WI38 (cell line): ENCODE results near the gene SLC25A21.
"Not testable (repeated sequence)": the region's sequence is repeated elsewhere in the genome, so short reads cannot be mapped to it uniquely, and the experiment has no call there.

Experiments
- H3K4me3 ChIP-seq: 2 replicates; pipeline ENCODE4 v1.5.1; 2011; ENCODE audit warnings: low read depth, mild to moderate bottlenecking, control low read depth, low read length
- TF ChIP-seq, protein P1 (sequence below): IDR thresholded peaks from 2 replicates; pipeline ENCODE4 v1.5.1; 2012; ENCODE audit warnings: low read depth, mild to moderate bottlenecking, control low read depth, low read length

The SLC25A21 gene

DNA sequence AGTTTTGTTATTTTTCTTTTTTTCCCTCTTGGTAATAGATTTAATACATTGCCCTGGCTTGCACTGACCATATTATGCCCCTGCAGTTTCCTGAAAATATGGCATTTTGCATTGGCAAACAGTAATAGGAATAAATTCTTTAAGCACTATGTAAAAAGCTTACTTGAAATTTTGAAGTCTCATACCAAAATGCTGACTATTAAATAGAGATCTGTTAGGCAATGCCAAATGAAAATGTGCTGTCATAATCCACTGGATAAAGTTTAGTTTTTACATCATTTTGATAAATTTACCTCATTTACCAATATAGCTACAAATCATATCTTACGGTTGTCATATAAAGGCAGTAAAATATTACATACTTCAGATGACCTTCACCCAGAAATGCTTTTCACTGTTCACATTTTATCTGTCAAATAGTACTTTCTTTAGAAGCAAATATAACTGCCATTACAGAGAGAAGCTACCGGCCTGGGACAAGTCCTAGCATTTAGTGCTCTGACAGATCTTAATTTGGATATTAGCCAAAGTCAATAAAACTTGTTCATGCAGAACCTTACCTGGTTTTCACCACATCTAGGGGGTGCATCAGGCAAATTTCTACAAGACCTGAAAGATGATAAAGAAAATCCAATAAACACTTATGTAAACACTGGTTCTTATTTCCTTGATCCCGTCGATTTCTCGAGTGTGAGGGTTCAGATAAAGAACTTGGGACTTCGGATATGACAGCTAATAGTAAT, 297.8 kb downstream of the SLC25A21 start:
- H3K4me3 ChIP-seq: no peak overlapping the region
- TF ChIP-seq, protein P1, sequence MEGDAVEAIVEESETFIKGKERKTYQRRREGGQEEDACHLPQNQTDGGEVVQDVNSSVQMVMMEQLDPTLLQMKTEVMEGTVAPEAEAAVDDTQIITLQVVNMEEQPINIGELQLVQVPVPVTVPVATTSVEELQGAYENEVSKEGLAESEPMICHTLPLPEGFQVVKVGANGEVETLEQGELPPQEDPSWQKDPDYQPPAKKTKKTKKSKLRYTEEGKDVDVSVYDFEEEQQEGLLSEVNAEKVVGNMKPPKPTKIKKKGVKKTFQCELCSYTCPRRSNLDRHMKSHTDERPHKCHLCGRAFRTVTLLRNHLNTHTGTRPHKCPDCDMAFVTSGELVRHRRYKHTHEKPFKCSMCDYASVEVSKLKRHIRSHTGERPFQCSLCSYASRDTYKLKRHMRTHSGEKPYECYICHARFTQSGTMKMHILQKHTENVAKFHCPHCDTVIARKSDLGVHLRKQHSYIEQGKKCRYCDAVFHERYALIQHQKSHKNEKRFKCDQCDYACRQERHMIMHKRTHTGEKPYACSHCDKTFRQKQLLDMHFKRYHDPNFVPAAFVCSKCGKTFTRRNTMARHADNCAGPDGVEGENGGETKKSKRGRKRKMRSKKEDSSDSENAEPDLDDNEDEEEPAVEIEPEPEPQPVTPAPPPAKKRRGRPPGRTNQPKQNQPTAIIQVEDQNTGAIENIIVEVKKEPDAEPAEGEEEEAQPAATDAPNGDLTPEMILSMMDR: no peak

DNA sequence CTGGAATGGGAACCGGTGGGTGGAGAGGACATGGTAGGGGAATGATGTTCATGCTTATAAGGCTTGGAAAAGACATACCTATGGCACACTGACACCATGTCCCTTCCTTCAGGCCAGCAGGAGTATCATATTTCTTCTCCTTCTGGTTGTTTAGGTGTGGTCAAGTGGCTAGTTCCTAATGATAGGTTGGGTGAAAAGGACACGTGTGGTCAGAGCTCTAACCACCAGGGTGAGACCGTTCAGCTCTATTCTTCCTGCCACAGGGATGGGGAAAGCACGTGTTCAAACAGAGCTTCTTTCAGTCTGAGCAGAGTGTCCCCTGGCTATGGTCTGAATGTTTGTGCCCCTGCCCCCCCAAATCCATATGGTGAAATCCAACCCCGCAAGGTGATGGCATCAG, 301.6 kb downstream of the SLC25A21 start:
- TF ChIP-seq, protein P1: no peak
- H3K4me3 ChIP-seq: no peak overlapping the region

DNA sequence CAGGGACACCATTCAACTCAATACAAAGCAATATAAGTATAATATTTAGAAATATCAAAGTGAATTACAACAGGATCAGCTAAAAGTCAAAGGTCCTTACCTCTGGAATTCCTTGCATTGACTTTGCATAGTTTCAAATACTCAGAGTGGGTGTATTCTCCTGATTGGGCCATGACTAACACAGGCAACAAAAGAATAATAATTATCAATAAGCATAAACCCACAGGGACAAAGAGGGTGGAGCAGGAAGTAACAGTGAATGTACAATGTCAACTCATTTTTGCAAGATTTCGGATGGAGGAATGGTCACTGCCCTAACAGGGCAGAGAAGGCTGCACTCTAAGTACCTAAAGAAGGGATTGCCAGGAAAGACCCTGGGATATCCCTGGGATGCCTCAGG, 303.3 kb downstream of the SLC25A21 start:
- H3K4me3 ChIP-seq: no peak overlapping the region
- TF ChIP-seq, protein P1: no peak

GRCh38 chr14:36866867-36867266, 305.5 kb downstream of the SLC25A21 start:
- no peak overlapping the region for H3K4me3 ChIP-seq
- TF ChIP-seq, protein P1: no peak

DNA sequence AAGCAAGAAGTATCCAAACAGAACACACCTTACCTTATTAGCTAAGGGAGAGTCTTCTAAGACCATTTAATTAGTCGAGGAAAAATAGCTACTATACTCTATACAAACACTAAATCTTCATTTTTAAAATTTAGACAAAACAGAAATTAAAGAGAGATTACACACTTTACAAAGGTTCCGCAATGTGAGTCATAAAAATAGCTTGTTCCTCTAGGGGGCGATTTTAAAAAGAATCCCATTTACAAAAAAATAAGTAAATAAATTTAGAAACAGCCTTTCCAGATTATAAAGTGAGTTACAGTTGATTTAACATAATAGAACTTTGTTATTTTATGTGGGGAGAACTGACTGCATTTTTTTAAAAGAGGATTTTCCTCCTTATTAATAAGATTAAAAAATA, 309.1 kb downstream of the SLC25A21 start:
- H3K4me3 ChIP-seq: no peak overlapping the region
- TF ChIP-seq, protein P1: no peak

DNA sequence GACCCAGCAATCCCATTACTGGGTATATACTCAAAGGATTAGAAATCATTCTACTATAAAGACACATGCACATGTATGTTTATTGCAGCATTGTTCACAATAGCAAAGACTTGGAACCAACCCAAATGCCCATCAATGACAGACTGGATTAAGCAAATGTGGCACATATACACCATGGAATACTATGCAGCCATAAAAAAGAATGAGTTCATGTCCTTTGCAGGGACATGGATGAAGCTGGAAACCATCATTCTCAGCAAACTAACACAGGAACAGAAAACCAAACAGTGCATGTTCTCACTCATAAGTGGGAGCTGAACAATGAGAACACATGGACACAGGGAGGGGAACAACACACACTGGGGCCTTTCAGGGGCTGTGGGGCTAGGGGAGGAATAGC, 310.2 kb downstream of the SLC25A21 start:
- H3K4me3 ChIP-seq: not testable (repeated sequence)

DNA sequence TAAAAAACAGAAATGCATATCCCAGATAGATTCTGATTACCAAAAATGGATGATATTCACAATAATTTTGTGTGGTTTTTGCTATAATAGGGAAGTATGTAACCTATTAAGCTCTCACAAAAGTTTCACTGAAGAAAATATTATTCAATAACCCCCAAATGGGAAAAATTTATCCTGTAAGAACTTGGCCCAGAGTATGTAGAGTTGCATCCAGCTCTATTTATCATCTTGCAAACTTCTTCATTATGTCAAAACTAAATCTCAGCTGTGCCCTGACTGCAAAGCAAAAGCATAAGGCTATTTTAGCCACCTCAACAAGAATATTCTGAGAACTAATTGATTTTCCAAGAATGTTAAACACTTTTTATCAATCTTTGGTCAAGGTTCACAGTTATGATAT, 311.6 kb downstream of the SLC25A21 start:
- no peak overlapping the region for H3K4me3 ChIP-seq
- TF ChIP-seq, protein P1: no peak

DNA sequence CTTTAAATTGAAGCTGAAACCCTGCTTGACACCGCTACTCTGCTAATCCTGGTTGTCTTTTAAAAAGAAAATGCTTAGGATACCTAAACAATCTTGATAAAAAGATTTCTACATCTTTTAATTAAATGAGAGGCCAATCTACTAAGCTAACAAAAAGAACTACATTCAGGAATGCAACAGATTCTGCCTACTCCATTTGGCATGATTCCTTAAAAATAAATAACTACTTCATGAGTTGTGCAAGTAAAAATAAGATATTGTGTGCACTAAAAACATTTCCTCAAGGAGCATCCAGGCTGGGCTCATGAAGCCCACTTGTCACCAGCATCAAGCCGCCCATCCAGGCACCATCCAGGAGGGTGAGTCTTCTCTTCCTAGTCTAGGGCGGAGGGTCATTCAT, 313.3 kb downstream of the SLC25A21 start:
- TF ChIP-seq, protein P1: no peak

More for the DNA sequence above, 313.3 kb downstream of the SLC25A21 start:
- no peak overlapping the region for H3K4me3 ChIP-seq
